GM12892 (cell line): ENCODE measurements around the gene ASTL.

ENCODE experiments used
- POLR2A ChIP-seq: IDR thresholded peaks from 2 replicates; pipeline ENCODE4 v1.6.1; 2011; ENCODE audit warnings: low read depth, low read length, control low read depth
- POLR2AphosphoS5 ChIP-seq: IDR thresholded peaks from 2 replicates; pipeline ENCODE4 v1.6.1; 2011; ENCODE audit warnings: low read depth, low read length, control low read depth
- TAF1 ChIP-seq: IDR thresholded peaks from 2 replicates; pipeline ENCODE4 v1.6.1; 2011; ENCODE audit warnings: low read depth, mild to moderate bottlenecking, control low read depth, low read length, borderline replicate concordance

- no peak for TF ChIP-seq POLR2A
- TF ChIP-seq POLR2AphosphoS5, result no peak
- TF ChIP-seq TAF1, result no peak
These were observed 25.1 kb upstream of the ASTL start for GRCh38 chr2:96163415-96163767.
